Measurements from ENCODE around the gene OR2V2.
"Not testable (repeated sequence)": the region's sequence is repeated elsewhere in the genome, so short reads cannot be mapped to it uniquely, and the experiment has no call there.

The OR2V2 gene

DNA sequence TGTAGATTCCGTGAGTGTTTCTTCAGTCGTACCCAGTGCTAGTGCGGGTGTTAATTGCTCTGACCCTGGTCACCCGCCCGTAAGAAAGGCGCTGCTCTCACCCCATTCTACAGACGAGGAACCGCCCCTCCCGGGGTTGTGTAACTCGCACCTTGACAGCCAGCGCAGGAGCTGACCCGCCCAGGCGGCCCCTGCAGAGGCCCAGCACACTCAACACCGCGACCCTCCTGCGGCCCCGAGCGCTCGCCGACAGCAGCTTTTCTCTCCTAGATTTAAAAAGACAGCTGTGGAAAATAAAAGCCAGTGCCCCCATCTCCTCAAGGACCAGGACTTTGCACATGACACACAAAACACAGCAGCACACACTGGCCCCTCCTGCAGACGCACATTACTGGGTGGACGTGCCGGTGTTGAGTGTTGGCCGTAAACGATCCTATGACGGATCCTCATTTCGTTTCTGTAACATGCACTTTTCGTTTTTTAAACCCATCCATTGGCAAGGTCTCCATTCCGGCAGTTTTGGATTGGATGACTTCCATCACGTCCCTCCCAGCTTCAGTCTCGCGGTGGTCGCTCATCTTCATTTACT lies 22.9 kb downstream of the OR2V2 start:
- DNase-seq (ENCODE audit: insufficient read length, low spot score) (no peak), FAIRE-seq (no peak)
- TF ChIP-seq CTCF (IDR thresholded peaks at IDR 0.05; ENCODE audit: insufficient read depth, missing control alignments), result no peak

DNA sequence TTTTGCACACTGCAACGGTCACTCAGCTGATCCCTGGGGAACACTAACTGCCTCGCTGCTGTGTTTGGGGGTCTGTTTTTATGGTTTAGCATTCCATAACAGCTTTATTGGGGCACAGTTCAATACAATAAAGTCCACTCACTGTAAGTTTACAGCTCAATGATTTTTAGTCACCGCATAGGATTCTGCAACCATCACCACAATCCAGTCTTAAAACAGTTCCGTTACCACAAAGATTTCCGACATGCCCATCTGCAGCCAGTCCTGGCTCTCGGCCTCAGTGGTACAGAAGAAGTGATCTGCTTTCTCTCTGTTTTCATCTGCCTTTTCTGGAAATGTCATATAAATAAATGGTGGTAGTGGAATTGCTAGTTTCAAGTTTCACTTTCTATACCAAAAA lies 23.6 kb downstream of the OR2V2 start:
- FAIRE-seq, result no peak
- TF ChIP-seq CTCF (IDR thresholded peaks at IDR 0.05; ENCODE audit: insufficient read depth, missing control alignments), result no peak
- no peak for DNase-seq (ENCODE audit: insufficient read length, low spot score)

DNA sequence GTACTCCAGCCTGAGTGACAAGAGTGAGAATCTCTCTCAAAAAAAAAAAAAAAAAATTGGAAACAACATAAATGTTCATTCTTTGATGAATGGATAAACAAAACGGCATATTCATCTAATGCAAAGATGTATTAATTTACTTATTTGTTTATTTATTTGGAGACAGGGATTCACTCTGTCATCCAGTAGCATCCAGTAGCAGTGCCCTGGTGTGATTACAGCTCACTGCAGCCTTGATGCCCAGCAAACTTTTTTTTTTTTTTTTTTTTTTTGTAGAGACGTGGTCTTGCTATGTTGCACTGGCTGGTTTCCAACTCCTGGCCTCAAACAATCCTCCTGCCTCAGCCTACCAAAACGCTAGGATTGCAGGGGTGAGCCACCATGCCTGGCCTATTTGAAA lies 24.4 kb downstream of the OR2V2 start:
- no peak for TF ChIP-seq CTCF (IDR thresholded peaks at IDR 0.05; ENCODE audit: insufficient read depth, missing control alignments)
- FAIRE-seq (no peak), DNase-seq (ENCODE audit: insufficient read length, low spot score) (no peak)

DNA sequence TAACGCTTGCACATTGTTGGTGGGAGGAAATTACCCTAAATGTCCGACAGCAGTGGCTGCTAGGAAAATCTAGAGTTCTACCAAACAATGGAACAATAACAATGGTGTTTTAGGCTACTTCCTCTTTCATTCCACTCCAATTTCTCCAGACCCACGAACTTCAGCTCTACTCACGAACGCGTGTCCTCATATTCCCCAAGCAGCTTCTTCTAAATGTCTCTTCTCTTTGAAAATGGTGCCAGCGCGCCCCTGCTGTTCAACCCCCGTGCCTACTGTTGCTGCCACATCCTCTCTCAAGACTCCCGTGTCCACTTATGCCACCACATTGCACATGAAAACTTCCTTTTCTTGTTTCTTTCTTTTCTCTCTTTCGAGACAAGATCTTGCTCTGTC lies 25.6 kb downstream of the OR2V2 start:
- DNase-seq (ENCODE audit: insufficient read length, low spot score) (no peak), FAIRE-seq (no peak)
- TF ChIP-seq CTCF (IDR thresholded peaks at IDR 0.05; ENCODE audit: insufficient read depth, missing control alignments), result no peak

- no peak for DNase-seq (ENCODE audit: insufficient read length, low spot score)
- TF ChIP-seq CTCF (IDR thresholded peaks at IDR 0.05; ENCODE audit: insufficient read depth, missing control alignments), result no peak
- no peak for FAIRE-seq
Observed at GRCh38 chr5:181173420-181174342, 26.3 kb downstream of the OR2V2 start.

- FAIRE-seq, result no peak
- DNase-seq (ENCODE audit: insufficient read length, low spot score), result no peak
- TF ChIP-seq CTCF (IDR thresholded peaks at IDR 0.05; ENCODE audit: insufficient read depth, missing control alignments), result no peak
Observed at GRCh38 chr5:181176254-181176952, 29.0 kb downstream of the OR2V2 start.

DNA sequence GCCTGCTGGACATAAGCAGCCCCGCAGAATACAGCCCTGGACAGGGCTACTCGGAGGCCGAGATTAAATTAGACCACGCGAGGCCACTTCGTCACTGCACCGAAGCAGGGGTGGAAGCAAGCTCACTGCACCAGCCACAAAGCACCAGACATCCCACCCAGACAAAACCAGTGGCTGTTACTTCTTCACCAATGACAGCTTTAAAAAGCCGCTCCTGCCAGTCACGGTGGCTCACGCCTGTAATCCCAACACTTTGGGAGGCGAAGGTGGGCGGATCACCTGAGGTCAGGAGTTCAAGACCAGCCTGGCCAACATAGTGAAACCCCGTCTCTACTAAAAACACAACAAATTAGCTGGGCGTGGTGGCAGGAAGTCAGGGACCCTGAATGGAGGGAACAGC lies 30.2 kb downstream of the OR2V2 start:
- not testable (repeated sequence) for DNase-seq (ENCODE audit: insufficient read length, low spot score); FAIRE-seq
